ENCODE data around the gene AP2B1. TPM values are rescaled to one million over a fixed set of nuclear protein-coding genes. Genes with fewer than 3 reads are reported as not detected.
"Not testable (repeated sequence)": the region's sequence is repeated elsewhere in the genome, so short reads cannot be mapped to it uniquely, and the experiment has no call there.

Gene AP2B1
- total and polyA plus RNA-seq, 10 donors = 16.7 to 144 (median 90.7) TPM

GRCh38 chr17:35698800-35699199 lies 111.7 kb downstream of the AP2B1 start:
- Histone ChIP-seq H3K9me3 (no peaks in the 10 kb centered on the region), H3K27ac (no peak overlapping the region), H3K4me3 (no peak overlapping the region), H3K36me3 (peaks cover 0 to 89% (median 31%) of the 10 kb centered on the region in 6 donors), H3K4me1 (peaks cover 0 to 5% (median 0%) of the 10 kb centered on the region in 6 donors), H3K27me3 (replicated peaks in 1 of 7) (no peaks in the 10 kb centered on the region)
- TF ChIP-seq POLR2AphosphoS5 (IDR thresholded peaks at IDR 0.05) (no peak), CTCF (IDR thresholded peaks at IDR 0.05 in 8 of 11, conservative IDR thresholded peaks at IDR 0.05 in 3 of 11) (no peak), POLR2A (IDR thresholded peaks at IDR 0.05) (no peak)
- DNase-seq = no peak
- 92 to 100% (median 97%) methylated on average over 2 of the region's 2 CpGs for WGBS, 5 donors
- intact Hi-C loops (cut with DNase I; ENCODE audit: low total_unique reads) = no loop called here

GRCh38 chr17:35700150-35700549 lies 113.0 kb downstream of the AP2B1 start:
- intact Hi-C loops (cut with DNase I; ENCODE audit: low total_unique reads) = no loop called here
- WGBS, 5 donors = 84 to 96% (median 87%) methylated on average over 6 of the region's 6 CpGs

GRCh38 chr17:35701491-35701890 lies 114.4 kb downstream of the AP2B1 start:
- WGBS, 5 donors = 86 to 97% (median 91%) methylated on average over 5 of the region's 5 CpGs
- DNase-seq = no peak
- no peak overlapping the region for H3K4me3 ChIP-seq
- peaks cover 0 to 5% (median 0%) of the 10 kb centered on the region in 6 donors for H3K4me1 ChIP-seq
- TF ChIP-seq POLR2A (IDR thresholded peaks at IDR 0.05) = no peak
- no peak for TF ChIP-seq POLR2AphosphoS5 (IDR thresholded peaks at IDR 0.05)
- no peak for TF ChIP-seq CTCF (IDR thresholded peaks at IDR 0.05 in 8 of 11, conservative IDR thresholded peaks at IDR 0.05 in 3 of 11)
- intact Hi-C loops (cut with DNase I; ENCODE audit: low total_unique reads) = no loop called here
- H3K36me3 ChIP-seq = peaks cover 0 to 68% (median 10%) of the 10 kb centered on the region in 6 donors
- H3K27ac ChIP-seq = no peak overlapping the region
- no peaks in the 10 kb centered on the region for H3K9me3 ChIP-seq
- H3K27me3 ChIP-seq (replicated peaks in 1 of 7) = no peaks in the 10 kb centered on the region

More at GRCh38 chr17:35700150-35700549, 113.0 kb downstream of the AP2B1 start:
- no peak for DNase-seq
- peaks cover 0 to 5% (median 0%) of the 10 kb centered on the region in 6 donors for H3K4me1 ChIP-seq
- H3K4me3 ChIP-seq = no peak overlapping the region
- H3K27ac ChIP-seq = no peak overlapping the region
- H3K9me3 ChIP-seq = no peaks in the 10 kb centered on the region
- H3K36me3 ChIP-seq = peaks cover 0 to 75% (median 18%) of the 10 kb centered on the region in 6 donors
- H3K27me3 ChIP-seq (replicated peaks in 1 of 7) = no peaks in the 10 kb centered on the region
- TF ChIP-seq POLR2AphosphoS5 (IDR thresholded peaks at IDR 0.05) (no peak), CTCF (IDR thresholded peaks at IDR 0.05 in 8 of 11, conservative IDR thresholded peaks at IDR 0.05 in 3 of 11) (no peak), POLR2A (IDR thresholded peaks at IDR 0.05) (no peak)

GRCh38 chr17:35703308-35703707 lies 116.2 kb downstream of the AP2B1 start:
- intact Hi-C loops (cut with DNase I; ENCODE audit: low total_unique reads); H3K27ac ChIP-seq; H3K27me3 ChIP-seq (replicated peaks in 1 of 7); H3K9me3 ChIP-seq; H3K4me3 ChIP-seq; DNase-seq: not testable (repeated sequence)
- Histone ChIP-seq H3K36me3 (peaks cover 0 to 54% (median 4%) of the 10 kb centered on the region in 6 donors), H3K4me1 (peaks cover 0 to 12% (median 8%) of the 10 kb centered on the region in 6 donors)
- 97 to 100% (median 97%) methylated on average over 2 of the region's 2 CpGs for WGBS, 5 donors

- 89 to 95% (median 95%) methylated on average over 1 of the region's 1 CpG for WGBS, 5 donors
- Histone ChIP-seq H3K36me3 (peaks cover 0 to 56% (median 11%) of the 10 kb centered on the region in 6 donors), H3K9me3 (no peaks in the 10 kb centered on the region), H3K27ac (no peak overlapping the region), H3K4me3 (no peak overlapping the region), H3K27me3 (replicated peaks in 1 of 7) (no peaks in the 10 kb centered on the region), H3K4me1 (peaks cover 0 to 30% (median 19%) of the 10 kb centered on the region in 6 donors)
- no peak for DNase-seq
- no peak for TF ChIP-seq POLR2A (IDR thresholded peaks at IDR 0.05)
- TF ChIP-seq CTCF (IDR thresholded peaks at IDR 0.05 in 8 of 11, conservative IDR thresholded peaks at IDR 0.05 in 3 of 11) = no peak
- TF ChIP-seq POLR2AphosphoS5 (IDR thresholded peaks at IDR 0.05) = no peak
- intact Hi-C loops (cut with DNase I; ENCODE audit: low total_unique reads) = no loop called here
Observed at GRCh38 chr17:35705230-35705629, 118.1 kb downstream of the AP2B1 start.

Measured in spleen (tissue), 11 donors.